ENCODE measurements around the gene KLC1. TPM values are rescaled to one million over a fixed set of nuclear protein-coding genes. Genes with fewer than 3 reads are reported as not detected.

Gene KLC1
- total and polyA plus RNA-seq, 10 of the 15 experiments (the other 5 are each of a cell fraction or from before 2014, with no cell fraction given), result 5.5 to 137 (median 76.1) TPM

DNA sequence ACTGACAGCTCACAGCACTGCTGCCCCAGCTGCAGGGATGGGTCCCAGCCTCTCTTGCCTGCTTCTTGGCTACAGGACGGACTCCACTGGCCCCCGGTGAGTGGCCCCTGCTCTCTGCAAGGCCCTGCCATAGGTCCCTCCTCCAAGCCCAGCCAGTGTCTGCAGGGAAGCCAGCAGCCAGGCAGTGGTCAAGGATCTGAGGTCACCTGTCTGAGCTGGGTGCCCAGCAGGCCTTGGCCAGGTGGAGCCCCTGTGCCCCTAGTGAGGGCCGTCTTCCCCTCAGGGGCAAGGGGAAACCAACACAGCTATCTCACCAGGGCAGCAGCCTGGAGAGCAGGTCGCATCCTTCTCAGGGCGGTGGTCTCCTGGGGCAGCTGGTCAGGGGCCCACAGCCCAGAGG, 73.1 kb downstream of the KLC1 start:
- CTCF ChIA-PET, result interaction anchor here (1.3 kb wide), 1 partner anchor 12 kb away, joined by 5 read pairs; no protein-coding TSS in a partner anchor
- Histone ChIP-seq H3K4me3 (no peak overlapping the region), H3K9ac (ENCODE audit: control insufficient read depth, insufficient read depth, low read length) (no peak overlapping the region), H3K4me1 (ENCODE audit: control insufficient read depth, insufficient read depth, low read length) (no peaks in the 10 kb centered on the region), H3K79me2 (ENCODE audit: control insufficient read depth, insufficient read depth, low read length) (no peaks in the 10 kb centered on the region), H3K27me3 (replicated peaks in 1 of 2; ENCODE audit: control insufficient read depth in 2 of 2, insufficient read depth in 2 of 2, low read length in 1 of 2) (no peaks in the 10 kb centered on the region), H3K9me3 (replicated peaks; ENCODE audit: control insufficient read depth, insufficient read depth, low read length) (no peaks in the 10 kb centered on the region), H3K27ac (ENCODE audit: control insufficient read depth, insufficient read depth) (no peak overlapping the region), H3K36me3 (ENCODE audit: control insufficient read depth in 2 of 2, insufficient read depth in 2 of 2, low read length in 1 of 2) (peaks cover 5 to 44% of the 10 kb centered on the region in 2 experiments; a peak in 3 of 4 replicates), H2AFZ (ENCODE audit: control insufficient read depth, low read depth, low read length) (no peak overlapping the region), H4K20me1 (ENCODE audit: control insufficient read depth, insufficient read depth) (no peaks in the 10 kb centered on the region), H3K4me2 (ENCODE audit: control insufficient read depth, insufficient read depth) (no peak overlapping the region)
- FAIRE-seq, result no peak
- intact Hi-C loops (cut with micrococcal nuclease; ENCODE audit: unreplicated experiment) (no loop called here), in situ Hi-C loops (cut with MboI) (no loop called here)
- SMC1A ChIA-PET (ENCODE audit: uncharacterized antibody, unreplicated experiment), result no interaction called here
- no peak for DNase-seq (ENCODE audit: low read depth, low spot score)
- ATAC-seq, result no peak
- no peak for TF ChIP-seq SRF (IDR thresholded peaks at IDR 0.05; ENCODE audit: low read depth in 2 of 2, low read length in 2 of 2)
- peak; percentile 49; the same call in 1 of the 2 replicates for TF ChIP-seq POLR2A (IDR thresholded peaks at IDR 0.05; ENCODE audit: low read depth, low read length)
- no TSS peak for BruUV-seq (replicated peaks)
- POLR2A ChIA-PET, result no interaction called here
- 80% methylated on average over 5 of the region's 5 CpGs for WGBS (ENCODE audit: insufficient coverage, insufficient replicate concordance, low lambda C conversion rate, missing lambda C conversion rate)
- RAD21 ChIA-PET (ENCODE audit: unreplicated experiment), result no interaction called here

DNA sequence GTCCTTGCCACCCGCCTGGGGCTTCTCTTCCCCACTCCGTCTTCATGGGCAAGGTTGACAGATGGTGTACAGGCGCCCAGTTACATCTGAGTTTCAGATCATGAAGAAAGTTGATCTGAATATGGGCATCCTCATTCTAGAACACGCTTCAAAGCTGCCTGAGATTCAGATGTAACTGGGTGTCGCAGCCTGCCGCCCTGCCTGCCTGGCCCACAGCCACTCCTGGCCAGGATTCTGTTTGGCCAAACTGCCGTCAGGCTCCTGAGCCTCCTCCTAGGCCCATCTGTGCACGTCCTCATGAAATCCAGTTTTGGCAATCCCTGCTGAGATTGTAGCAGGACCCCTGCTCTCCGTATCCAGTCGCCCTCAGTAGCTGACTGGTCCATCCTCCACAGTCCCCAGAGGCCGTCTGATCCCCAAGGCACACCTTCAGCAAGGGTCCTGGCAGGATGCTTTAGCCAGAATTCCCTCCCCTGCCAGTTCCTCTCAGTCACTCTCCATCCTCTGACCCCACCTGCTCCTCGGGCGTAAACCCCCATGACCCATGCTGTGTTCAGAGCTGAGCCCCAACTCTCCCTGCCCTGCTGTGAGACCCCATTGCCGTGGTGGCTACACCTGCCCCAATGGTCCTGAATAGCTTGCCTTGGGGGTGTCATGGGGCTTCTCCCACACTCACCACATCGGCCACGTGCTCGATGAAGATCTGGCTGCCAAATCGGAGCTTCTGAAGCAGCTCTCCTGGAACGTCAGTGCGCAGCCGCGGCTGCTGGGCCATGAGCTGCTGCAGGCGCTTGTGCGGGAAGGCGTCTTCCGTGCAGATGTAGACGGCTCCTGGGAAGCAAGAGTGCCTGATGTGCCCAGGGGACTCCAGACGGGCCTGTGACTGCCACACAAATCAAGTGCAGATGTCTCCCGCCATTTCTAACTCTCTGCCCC, 73.8 kb downstream of the KLC1 start:
- ChIA-PET CTCF (interaction anchor here (1.3 kb wide), 1 partner anchor 11 kb away, joined by 5 read pairs; no protein-coding TSS in a partner anchor), RAD21 (ENCODE audit: unreplicated experiment) (no interaction called here), POLR2A (no interaction called here), SMC1A (ENCODE audit: uncharacterized antibody, unreplicated experiment) (no interaction called here)
- ATAC-seq (no peak), DNase-seq (ENCODE audit: low read depth, low spot score) (no peak), FAIRE-seq (no peak)
- Histone ChIP-seq H3K9me3 (replicated peaks; ENCODE audit: control insufficient read depth, insufficient read depth, low read length) (no peaks in the 10 kb centered on the region), H3K4me2 (ENCODE audit: control insufficient read depth, insufficient read depth) (no peak overlapping the region), H3K4me1 (ENCODE audit: control insufficient read depth, insufficient read depth, low read length) (no peaks in the 10 kb centered on the region), H3K9ac (ENCODE audit: control insufficient read depth, insufficient read depth, low read length) (no peak overlapping the region), H3K27me3 (replicated peaks in 1 of 2; ENCODE audit: control insufficient read depth in 2 of 2, insufficient read depth in 2 of 2, low read length in 1 of 2) (no peaks in the 10 kb centered on the region), H3K36me3 (ENCODE audit: control insufficient read depth in 2 of 2, insufficient read depth in 2 of 2, low read length in 1 of 2) (peaks cover 5 to 47% of the 10 kb centered on the region in 2 experiments; a peak in 3 of 4 replicates), H3K4me3 (no peak overlapping the region), H3K27ac (ENCODE audit: control insufficient read depth, insufficient read depth) (no peak overlapping the region), H3K79me2 (ENCODE audit: control insufficient read depth, insufficient read depth, low read length) (no peaks in the 10 kb centered on the region), H2AFZ (ENCODE audit: control insufficient read depth, low read depth, low read length) (no peak overlapping the region), H4K20me1 (ENCODE audit: control insufficient read depth, insufficient read depth) (no peaks in the 10 kb centered on the region)
- BruUV-seq (replicated peaks), result no TSS peak
- 92% methylated on average over 29 of the region's 29 CpGs for WGBS (ENCODE audit: insufficient coverage, insufficient replicate concordance, low lambda C conversion rate, missing lambda C conversion rate)
- TF ChIP-seq YBX1 (IDR thresholded peaks at IDR 0.05) (no peak), ATF3 (IDR thresholded peaks at IDR 0.05; ENCODE audit: borderline replicate concordance, extremely low read depth, low read depth, low read length) (no peak), PBX3 (IDR thresholded peaks at IDR 0.05; ENCODE audit: insufficient replicate concordance, low read depth, low read length) (no peak), SMAD1 (IDR thresholded peaks at IDR 0.05; ENCODE audit: low read depth, partially characterized antibody) (no peak), CBX3 (IDR thresholded peaks at IDR 0.05; ENCODE audit: borderline replicate concordance, low read depth) (no peak), CHD1 (IDR thresholded peaks at IDR 0.05; ENCODE audit: low read depth, low read length) (no peak), TCF7 (IDR thresholded peaks at IDR 0.05; ENCODE audit: borderline replicate concordance) (no peak), POLR2AphosphoS2 (IDR thresholded peaks at IDR 0.05; ENCODE audit: low read depth, low read length) (no peak), ZNF274 (IDR thresholded peaks at IDR 0.05; ENCODE audit: insufficient read depth, insufficient read length) (no peak), CBFB (IDR thresholded peaks at IDR 0.05; ENCODE audit: low read depth) (no peak), NRF1 (conservative IDR thresholded peaks at IDR 0.05; ENCODE audit: low read depth, low read length) (no peak), USF2 (IDR thresholded peaks at IDR 0.05; ENCODE audit: borderline replicate concordance, low read depth, low read length) (no peak), PAX5 (IDR thresholded peaks at IDR 0.05; ENCODE audit: borderline replicate concordance, low read depth, low read length) (no peak)
- in situ Hi-C loops (cut with MboI), result no loop called here
- intact Hi-C loops (cut with micrococcal nuclease; ENCODE audit: unreplicated experiment), result no loop called here

All from GM12878 (cell line).